VCaP (cell line): ENCODE data around the gene ACO2.

Source experiments
- H3K27ac ChIP-seq: fragments of 450-650 bp; 2 replicates; pipeline ENCODE4 v1.5.1; 2017
- CTCF ChIP-seq: fragments of 450-650 bp; conservative IDR thresholded peaks from 2 replicates; pipeline ENCODE4 v1.5.1; 2017; ENCODE audit warnings: mild to moderate bottlenecking, moderate library complexity

ACO2 gene

DNA sequence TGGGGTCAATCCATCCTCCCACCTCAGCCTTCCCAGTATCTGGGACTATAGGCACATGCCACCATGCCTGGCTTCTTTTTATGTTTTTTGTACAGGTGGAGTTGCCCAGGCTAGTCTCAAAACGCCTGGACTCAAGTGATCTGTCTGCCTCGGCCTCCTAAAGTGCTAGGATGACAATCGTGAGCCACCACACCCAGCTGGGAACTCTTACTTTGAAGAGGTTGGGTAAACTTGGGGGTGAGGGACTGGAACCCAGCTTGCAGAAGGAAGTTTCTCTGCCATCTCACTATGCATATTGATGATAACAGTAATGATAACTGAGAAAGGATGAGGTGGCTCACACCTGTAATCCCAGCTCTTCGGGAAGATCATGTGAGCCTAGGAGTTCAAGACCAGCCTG, 35.9 kb downstream of the ACO2 start:
- H3K27ac ChIP-seq: no peak overlapping the region
- no peak for TF ChIP-seq CTCF

DNA sequence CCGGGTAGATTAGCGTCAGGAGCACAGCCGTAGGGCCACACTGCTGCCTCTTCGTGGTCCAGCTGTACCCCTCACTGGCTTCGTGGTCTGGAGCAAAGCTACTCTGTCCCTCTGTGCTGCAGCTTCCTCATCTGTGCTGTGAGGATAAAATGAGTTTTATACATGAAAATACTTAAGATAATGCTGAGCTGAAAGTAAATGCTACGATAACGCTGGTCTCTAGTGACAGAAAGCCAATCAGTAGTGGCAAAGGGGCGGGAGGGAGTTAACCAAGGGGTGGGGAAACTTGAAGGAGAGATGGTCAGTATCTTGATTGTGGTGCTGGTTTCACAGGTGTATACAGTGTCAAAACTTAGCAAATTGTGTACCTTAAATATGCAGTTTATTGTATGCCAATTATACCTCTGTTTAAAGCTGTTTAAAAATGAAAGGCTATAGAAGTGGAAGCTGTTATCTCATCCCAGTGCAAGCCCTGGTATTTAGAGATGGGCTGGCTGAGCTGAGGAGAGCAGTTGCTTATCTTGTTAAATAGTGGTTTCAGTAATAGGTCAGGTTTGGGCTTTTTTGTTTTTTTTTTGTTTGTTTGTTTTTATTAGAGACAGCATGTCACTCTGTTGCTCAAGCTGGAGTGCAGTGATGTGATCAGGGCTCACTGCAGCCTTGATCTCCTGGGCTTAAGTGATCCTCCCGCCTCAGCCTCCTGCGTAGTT, 36.7 kb downstream of the ACO2 start:
- no peak for TF ChIP-seq CTCF
- H3K27ac ChIP-seq: no peak overlapping the region

DNA sequence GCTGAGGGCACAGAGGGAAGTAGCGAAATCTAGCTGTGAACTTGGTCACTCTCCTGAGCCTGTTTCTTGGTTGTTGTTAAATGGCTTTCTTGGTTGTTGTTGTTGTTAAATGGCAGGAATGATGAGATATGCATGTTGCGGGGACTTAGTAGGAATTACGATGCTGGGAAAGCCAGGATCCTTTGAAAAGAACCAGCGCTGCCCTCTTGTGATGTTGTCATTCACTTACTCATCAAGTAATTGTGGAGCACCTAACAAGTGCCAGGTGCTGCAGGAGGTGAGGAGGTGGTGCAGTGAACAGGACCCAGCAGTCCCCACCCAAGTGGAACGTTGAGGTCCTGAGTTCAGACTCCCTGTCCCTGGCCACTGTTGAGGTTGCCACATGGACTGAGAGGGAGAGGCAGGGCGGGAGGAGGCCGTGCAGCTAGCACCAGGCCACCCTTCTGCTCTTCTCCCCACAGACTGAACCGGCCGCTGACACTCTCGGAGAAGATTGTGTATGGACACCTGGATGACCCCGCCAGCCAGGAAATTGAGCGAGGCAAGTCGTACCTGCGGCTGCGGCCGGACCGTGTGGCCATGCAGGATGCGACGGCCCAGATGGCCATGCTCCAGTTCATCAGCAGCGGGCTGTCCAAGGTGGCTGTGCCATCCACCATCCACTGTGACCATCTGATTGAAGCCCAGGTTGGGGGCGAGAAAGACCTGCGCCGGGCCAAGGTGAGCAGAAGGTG, 38.6 kb downstream of the ACO2 start:
- no peak overlapping the region for H3K27ac ChIP-seq
- no peak for TF ChIP-seq CTCF

DNA sequence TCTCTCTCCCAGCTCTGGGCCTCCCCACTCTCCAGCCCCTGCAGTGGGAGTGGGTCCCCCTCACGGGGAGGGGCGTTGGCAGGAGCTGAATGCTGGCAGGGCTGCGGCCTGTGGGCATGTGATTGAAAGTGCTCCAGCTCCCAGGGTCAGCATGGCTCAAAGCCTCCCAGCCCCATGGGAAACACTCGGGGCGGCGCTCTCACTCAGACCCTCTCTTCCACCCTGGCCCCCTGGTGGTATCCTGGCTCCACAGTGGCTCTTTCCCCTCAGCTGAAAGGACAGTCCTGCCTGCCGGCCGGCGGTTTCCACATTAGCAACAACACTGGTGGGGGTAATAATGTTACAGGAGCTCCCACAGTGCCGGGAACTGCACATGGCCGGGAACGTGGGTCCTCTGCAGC, 39.9 kb downstream of the ACO2 start:
- no peak for TF ChIP-seq CTCF
- no peak overlapping the region for H3K27ac ChIP-seq

DNA sequence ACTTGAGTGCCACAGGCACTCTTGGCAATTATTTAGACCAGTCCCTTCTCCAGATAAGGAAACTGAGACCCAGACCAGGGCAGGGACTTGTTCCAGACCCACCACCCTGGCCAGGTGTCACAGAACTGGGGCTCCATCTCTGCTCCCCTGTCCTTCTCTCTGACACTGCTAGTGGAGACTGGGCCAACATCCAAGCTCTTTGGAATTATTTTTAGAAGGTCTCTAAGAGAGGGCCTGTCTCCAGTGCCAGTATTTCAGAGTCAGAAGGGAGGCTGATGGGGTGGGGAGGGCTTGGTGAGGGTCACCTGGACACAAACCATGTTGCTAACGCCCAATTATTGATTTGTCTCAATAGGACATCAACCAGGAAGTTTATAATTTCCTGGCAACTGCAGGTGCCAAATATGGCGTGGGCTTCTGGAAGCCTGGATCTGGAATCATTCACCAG, 42.6 kb downstream of the ACO2 start:
- no peak overlapping the region for H3K27ac ChIP-seq
- TF ChIP-seq CTCF: no peak

DNA sequence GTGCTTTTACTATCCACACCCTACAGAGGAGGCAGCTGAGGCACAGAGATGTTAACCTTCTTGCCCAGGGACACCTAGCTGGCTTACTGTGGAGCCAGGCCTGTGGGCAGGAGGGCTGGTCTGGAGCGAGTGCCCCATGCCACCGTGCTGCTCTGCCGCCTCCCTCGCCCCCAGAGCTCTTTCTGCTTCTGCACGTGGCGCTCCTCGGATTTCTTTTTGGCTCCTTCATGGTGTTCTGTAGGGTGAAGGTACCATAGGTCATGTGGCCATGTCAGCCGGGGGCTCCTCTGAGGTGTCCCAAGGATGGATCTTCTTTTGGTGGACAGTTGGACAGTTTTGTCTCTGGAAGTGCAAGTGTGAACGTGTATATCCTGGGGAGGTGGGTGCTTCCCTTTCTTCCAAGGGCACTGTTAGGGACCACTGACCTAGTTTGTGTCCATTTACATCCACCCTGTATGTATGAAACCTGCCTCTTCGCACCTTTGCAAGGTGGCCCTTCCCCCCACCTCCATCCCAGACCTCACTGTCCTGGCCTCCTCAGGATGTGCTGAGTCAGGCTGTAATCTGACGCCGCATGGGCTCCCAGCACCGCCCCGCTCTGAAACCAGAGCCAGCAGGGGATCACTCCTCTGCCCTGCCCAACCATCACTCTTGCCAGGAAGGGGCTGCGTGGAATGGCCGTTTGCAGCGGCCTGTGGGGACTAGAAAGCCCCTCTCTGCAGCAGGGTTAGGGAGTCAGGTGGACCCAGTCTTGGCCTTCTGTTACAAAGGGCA, 43.7 kb downstream of the ACO2 start:
- no peak overlapping the region for H3K27ac ChIP-seq
- TF ChIP-seq CTCF: no peak

- TF ChIP-seq CTCF: no peak
- no peak overlapping the region for H3K27ac ChIP-seq
Observed at GRCh38 chr22:41513391-41513790, 44.5 kb downstream of the ACO2 start.
